Cerebellar cortex (tissue), 1 donor: ENCODE measurements around the gene GAB2.

Source experiments
- DNase-seq: peaks from one replicate; pipeline ENCODE4 v3.0.0-alpha.2; 2015; ENCODE audit warnings: low spot score

GAB2 gene

GRCh38 chr11:78400702-78401101 is 16.9 kb downstream of the GAB2 start:
- no peak for DNase-seq

- DNase-seq, result no peak
These were observed 17.5 kb downstream of the GAB2 start for GRCh38 chr11:78400116-78400515.

- DNase-seq, result no peak
These were observed 18.5 kb downstream of the GAB2 start for GRCh38 chr11:78399136-78399535.

GRCh38 chr11:78398715-78399114 is 18.9 kb downstream of the GAB2 start:
- DNase-seq, result no peak

GRCh38 chr11:78397398-78397797 is 20.2 kb downstream of the GAB2 start:
- no peak for DNase-seq

- DNase-seq, result no peak
These were observed 22.0 kb downstream of the GAB2 start for GRCh38 chr11:78395597-78395996.

GRCh38 chr11:78392854-78393253 is 24.8 kb downstream of the GAB2 start:
- no peak for DNase-seq

GRCh38 chr11:78391424-78391823 is 26.2 kb downstream of the GAB2 start:
- no peak for DNase-seq

GRCh38 chr11:78390809-78391208 is 26.8 kb downstream of the GAB2 start:
- no peak for DNase-seq

GRCh38 chr11:78386215-78386941 is 31.2 kb downstream of the GAB2 start:
- no peak for DNase-seq

GRCh38 chr11:78385205-78385604 is 32.4 kb downstream of the GAB2 start:
- no peak for DNase-seq

GRCh38 chr11:78384231-78384630 is 33.4 kb downstream of the GAB2 start:
- DNase-seq, result no peak

GRCh38 chr11:78381865-78382264 is 35.8 kb downstream of the GAB2 start:
- DNase-seq, result no peak

GRCh38 chr11:78380615-78381051 is 37.0 kb downstream of the GAB2 start:
- DNase-seq, result no peak

GRCh38 chr11:78379039-78379670 is 38.5 kb downstream of the GAB2 start:
- DNase-seq, result no peak

- no peak for DNase-seq
These were observed 39.8 kb downstream of the GAB2 start for GRCh38 chr11:78377625-78378418.

- DNase-seq, result no peak
These were observed 40.8 kb downstream of the GAB2 start for GRCh38 chr11:78376858-78377257.

- no peak for DNase-seq
These were observed 42.7 kb downstream of the GAB2 start for GRCh38 chr11:78374917-78375316.

- DNase-seq, result no peak
These were observed 43.9 kb downstream of the GAB2 start for GRCh38 chr11:78373689-78374088.

- no peak for DNase-seq
These were observed 45.4 kb downstream of the GAB2 start for GRCh38 chr11:78372114-78372768.

- DNase-seq, result no peak
These were observed 46.3 kb downstream of the GAB2 start for GRCh38 chr11:78371221-78371891.
